ENCODE results near the gene SHROOM3. TPM values are rescaled to one million over a fixed set of nuclear protein-coding genes. Genes with fewer than 3 reads are reported as not detected.

Gene SHROOM3
- 1.1 and 25.0 TPM in 2 replicates for total RNA-seq (ENCODE audit: low replicate concordance)

GRCh38 chr4:76434901-76435527, at the start of gene SHROOM3:
SHROOM3 (plus strand) TSS chr4:76435229; CDS start chr4:76436053, 824 bp downstream.

GRCh38 chr4:76420762-76421581, 14.1 kb upstream of the SHROOM3 start, which contains the start of gene CCDC158:
CCDC158 (minus strand) TSS chr4:76421141; CDS start chr4:76403207, 17,934 bp downstream.

Other genes starting within 250 kb of the SHROOM3 start
- gene SCARB2, start 221.4 kb upstream of the SHROOM3 start, total RNA-seq (ENCODE audit: low replicate concordance) = 242 and 693 TPM in 2 replicates
- 0.45 and 1.9 TPM in 2 replicates for gene FAM47E, start 183.5 kb upstream of the SHROOM3 start, total RNA-seq (ENCODE audit: low replicate concordance)
- gene STBD1, start 128.5 kb upstream of the SHROOM3 start, total RNA-seq (ENCODE audit: low replicate concordance) = 2.5 and 4.5 TPM in 2 replicates
- gene CCDC158, start 14.1 kb upstream of the SHROOM3 start, total RNA-seq (ENCODE audit: low replicate concordance) = 0.23 TPM in 1 of 2 replicates, not detected in the other